ENCODE results near the gene IFT43. TPM values are rescaled to one million over a fixed set of nuclear protein-coding genes. Genes with fewer than 3 reads are reported as not detected.
A peak's percentile ranks its signal among the peaks of the same experiment; 100 is the strongest.

The IFT43 gene
- total RNA-seq, 4 donors from 2014 or later, result 8.7 to 18.1 (median 14.2) TPM

DNA sequence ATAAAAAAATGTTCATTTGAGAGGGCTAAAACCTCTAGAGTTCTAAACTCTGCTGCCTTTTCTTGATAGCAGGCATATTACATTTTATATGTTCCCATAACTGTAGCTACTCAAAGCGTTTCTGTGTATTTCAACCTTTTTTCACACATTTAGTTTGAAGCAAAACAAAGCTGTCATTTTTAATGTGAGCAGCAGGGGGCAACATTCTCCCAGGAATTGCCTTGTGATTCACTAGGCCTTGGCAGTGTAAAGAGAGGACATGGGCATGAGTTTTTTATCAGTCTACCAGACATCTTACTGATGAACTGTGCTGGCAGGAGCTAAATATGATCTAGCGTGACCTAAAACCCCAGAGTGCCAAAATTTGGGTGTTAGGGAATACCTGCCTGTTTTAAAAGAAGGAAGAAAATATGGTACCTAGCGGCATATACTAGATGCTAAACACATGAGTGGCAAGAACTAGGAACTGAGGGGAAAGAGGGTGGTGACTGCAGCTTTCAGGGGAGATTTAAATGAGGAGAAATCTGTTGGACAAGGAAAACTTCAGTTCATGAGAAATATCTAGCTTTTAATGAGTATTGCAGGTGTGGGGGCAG is 65.3 kb downstream of the IFT43 start:
- TF ChIP-seq, protein P1, sequence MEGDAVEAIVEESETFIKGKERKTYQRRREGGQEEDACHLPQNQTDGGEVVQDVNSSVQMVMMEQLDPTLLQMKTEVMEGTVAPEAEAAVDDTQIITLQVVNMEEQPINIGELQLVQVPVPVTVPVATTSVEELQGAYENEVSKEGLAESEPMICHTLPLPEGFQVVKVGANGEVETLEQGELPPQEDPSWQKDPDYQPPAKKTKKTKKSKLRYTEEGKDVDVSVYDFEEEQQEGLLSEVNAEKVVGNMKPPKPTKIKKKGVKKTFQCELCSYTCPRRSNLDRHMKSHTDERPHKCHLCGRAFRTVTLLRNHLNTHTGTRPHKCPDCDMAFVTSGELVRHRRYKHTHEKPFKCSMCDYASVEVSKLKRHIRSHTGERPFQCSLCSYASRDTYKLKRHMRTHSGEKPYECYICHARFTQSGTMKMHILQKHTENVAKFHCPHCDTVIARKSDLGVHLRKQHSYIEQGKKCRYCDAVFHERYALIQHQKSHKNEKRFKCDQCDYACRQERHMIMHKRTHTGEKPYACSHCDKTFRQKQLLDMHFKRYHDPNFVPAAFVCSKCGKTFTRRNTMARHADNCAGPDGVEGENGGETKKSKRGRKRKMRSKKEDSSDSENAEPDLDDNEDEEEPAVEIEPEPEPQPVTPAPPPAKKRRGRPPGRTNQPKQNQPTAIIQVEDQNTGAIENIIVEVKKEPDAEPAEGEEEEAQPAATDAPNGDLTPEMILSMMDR (IDR thresholded peaks at IDR 0.05 in 4 of 5, conservative IDR thresholded peaks at IDR 0.05 in 1 of 5), result peak; percentile 75 to 86 (median 80)
- no peak for TF ChIP-seq POLR2A (IDR thresholded peaks at IDR 0.05)
- no peak overlapping the region for H3K4me3 ChIP-seq
- peak; percentile 75 to 84 for ATAC-seq
- in situ Hi-C loops (cut with MboI; ENCODE audit: low sequenced_read_pairs in 4 of 4) (loop anchor here (5.0 to 25.0 kb wide), 5 partner anchors 41 to 586 kb away; no protein-coding TSS in a partner anchor), intact Hi-C loops (cut with DNase I; ENCODE audit: low total_unique reads) (loop anchor here (1.0 to 2.0 kb wide), 4 partner anchors 40 to 596 kb away; no protein-coding TSS in a partner anchor)
- no peak overlapping the region for H3K27ac ChIP-seq
- H3K4me1 ChIP-seq, result no peaks in the 10 kb centered on the region
- peak; percentile 11 to 29 for DNase-seq
- H3K27me3 ChIP-seq, result no peaks in the 10 kb centered on the region
- H3K9me3 ChIP-seq, result no peaks in the 10 kb centered on the region
- H3K36me3 ChIP-seq, result no peaks in the 10 kb centered on the region

DNA sequence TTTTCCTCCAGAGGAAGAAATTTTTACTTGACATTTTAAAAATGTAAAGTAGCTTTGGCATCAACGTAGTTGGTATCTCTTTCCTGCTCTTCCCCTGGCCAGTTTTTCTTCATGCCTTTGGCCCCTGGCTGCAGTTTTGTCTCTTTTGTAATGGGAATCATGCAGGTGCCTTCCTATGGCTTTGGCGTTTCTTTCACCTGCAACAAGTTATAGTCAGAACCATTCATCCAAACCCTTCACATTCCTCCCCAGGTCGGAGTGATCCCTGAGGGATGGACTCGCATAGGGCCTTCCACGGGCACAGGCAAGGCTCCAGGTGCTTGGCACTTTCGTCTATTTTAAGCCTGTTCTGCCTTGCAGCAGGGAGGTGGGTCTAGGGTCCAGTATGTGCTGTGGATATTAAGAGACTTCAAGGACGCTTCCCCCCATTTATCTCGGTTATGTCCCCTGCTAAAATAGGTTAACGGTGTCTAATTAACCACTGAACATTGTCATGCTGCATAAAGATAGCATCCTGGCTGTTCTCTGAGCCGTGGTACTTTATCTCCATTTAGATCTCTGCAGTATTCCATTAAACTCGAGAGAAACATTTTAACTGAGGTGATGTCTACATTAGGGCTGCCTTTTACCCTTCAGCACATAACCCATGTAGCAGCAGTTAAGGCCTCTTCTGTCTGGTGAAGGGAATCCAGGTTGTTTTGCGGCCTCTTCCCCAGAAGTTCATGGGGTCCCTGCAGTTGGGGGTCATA is 66.3 kb downstream of the IFT43 start:
- TF ChIP-seq, protein P1 (IDR thresholded peaks at IDR 0.05 in 4 of 5, conservative IDR thresholded peaks at IDR 0.05 in 1 of 5), result no peak
- no peak for TF ChIP-seq POLR2A (IDR thresholded peaks at IDR 0.05)
- intact Hi-C loops (cut with DNase I; ENCODE audit: low total_unique reads), result loop anchor here (1.0 to 2.0 kb wide), 3 partner anchors 39 to 595 kb away; no protein-coding TSS in a partner anchor
- ATAC-seq, result no peak
- no peak for DNase-seq
- Histone ChIP-seq H3K4me3 (no peak overlapping the region), H3K27ac (no peak overlapping the region), H3K36me3 (no peaks in the 10 kb centered on the region), H3K4me1 (no peaks in the 10 kb centered on the region), H3K9me3 (no peaks in the 10 kb centered on the region), H3K27me3 (no peaks in the 10 kb centered on the region)
- in situ Hi-C loops (cut with MboI; ENCODE audit: low sequenced_read_pairs in 4 of 4), result loop anchor here (5.0 to 25.0 kb wide), 5 partner anchors 40 to 585 kb away; no protein-coding TSS in a partner anchor

DNA sequence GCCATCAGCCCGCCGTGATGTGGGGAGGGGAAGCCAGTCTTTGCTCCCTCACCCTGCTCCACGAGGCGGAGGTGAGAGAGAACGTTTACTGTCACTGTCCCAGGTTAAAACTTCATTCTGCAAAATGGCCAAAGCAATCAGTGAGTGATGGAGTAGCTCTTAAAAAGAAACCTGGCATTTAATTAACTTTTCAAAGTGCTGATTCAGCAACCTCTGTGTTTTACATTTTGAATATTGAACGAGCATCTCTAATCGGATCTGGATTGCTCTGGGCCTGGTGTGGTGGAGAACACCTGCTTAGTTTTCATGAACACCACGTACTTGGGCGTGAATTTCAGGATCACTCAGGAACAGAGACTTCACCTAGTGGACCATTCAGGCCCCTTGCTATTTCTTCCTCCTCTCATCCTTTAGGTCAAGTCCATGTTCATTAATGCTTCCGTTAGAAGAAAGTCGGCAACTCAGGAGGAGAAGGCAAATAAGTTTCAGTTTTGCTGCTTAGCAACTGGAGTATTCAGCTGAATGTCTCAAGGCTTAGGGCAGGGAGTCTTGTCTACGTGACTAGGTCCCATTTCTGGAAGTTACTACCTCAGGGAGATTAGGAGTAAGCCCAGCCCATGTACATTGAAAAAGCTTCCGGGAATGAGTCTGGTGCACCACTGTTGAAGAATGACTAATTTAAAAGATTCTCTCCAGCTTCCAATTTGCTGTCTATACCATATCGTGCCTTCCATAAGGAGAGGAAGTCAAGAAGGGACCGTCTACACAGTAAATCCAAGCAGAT is 68.2 kb downstream of the IFT43 start:
- in situ Hi-C loops (cut with MboI; ENCODE audit: low sequenced_read_pairs in 4 of 4), result loop anchor here (5.0 to 25.0 kb wide), 5 partner anchors 39 to 584 kb away; no protein-coding TSS in a partner anchor
- Histone ChIP-seq H3K36me3 (no peaks in the 10 kb centered on the region), H3K9me3 (no peaks in the 10 kb centered on the region), H3K4me3 (no peak overlapping the region), H3K27me3 (no peaks in the 10 kb centered on the region), H3K27ac (no peak overlapping the region), H3K4me1 (no peaks in the 10 kb centered on the region)
- intact Hi-C loops (cut with DNase I; ENCODE audit: low total_unique reads), result no loop called here
- TF ChIP-seq, protein P1 (IDR thresholded peaks at IDR 0.05 in 4 of 5, conservative IDR thresholded peaks at IDR 0.05 in 1 of 5), result no peak
- TF ChIP-seq POLR2A (IDR thresholded peaks at IDR 0.05), result no peak
- ATAC-seq (no peak), DNase-seq (no peak)

GRCh38 chr14:76055330-76055729 is 69.8 kb downstream of the IFT43 start:
- no peak for DNase-seq
- TF ChIP-seq, protein P1 (IDR thresholded peaks at IDR 0.05 in 4 of 5, conservative IDR thresholded peaks at IDR 0.05 in 1 of 5), result no peak
- no peak for TF ChIP-seq POLR2A (IDR thresholded peaks at IDR 0.05)
- no peaks in the 10 kb centered on the region for H3K27me3 ChIP-seq
- no peak overlapping the region for H3K4me3 ChIP-seq
- no peaks in the 10 kb centered on the region for H3K9me3 ChIP-seq
- no peaks in the 10 kb centered on the region for H3K4me1 ChIP-seq
- in situ Hi-C loops (cut with MboI; ENCODE audit: low sequenced_read_pairs in 4 of 4), result loop anchor here (10.0 to 25.0 kb wide), 3 partner anchors 299 to 582 kb away; no protein-coding TSS in a partner anchor
- peaks cover 0 to 9% of the 10 kb centered on the region in 2 donors for H3K36me3 ChIP-seq
- no peak for ATAC-seq
- intact Hi-C loops (cut with DNase I; ENCODE audit: low total_unique reads), result no loop called here
- H3K27ac ChIP-seq, result no peak overlapping the region

All from gastrocnemius medialis (tissue), 4 donors.